ENCODE measurements around the gene GP2.

The GP2 gene

GRCh38 chr16:20334396-20334795 is 7.1 kb upstream of the GP2 start:
- no peak for TF ChIP-seq CTCF (IDR thresholded peaks at IDR 0.05)
- no peaks in the 10 kb centered on the region for H3K36me3 ChIP-seq
- H3K27ac ChIP-seq = no peak overlapping the region
- H3K27me3 ChIP-seq = no peaks in the 10 kb centered on the region
- H3K4me3 ChIP-seq (ENCODE audit: low read depth in 1 of 2, low read length in 1 of 2) = no peak overlapping the region
- H3K9me3 ChIP-seq = no peaks in the 10 kb centered on the region
- H3K4me1 ChIP-seq (ENCODE audit: control insufficient read depth in 1 of 2, insufficient read depth in 1 of 2, low read depth in 1 of 2, low read length in 1 of 2) = no peaks in the 10 kb centered on the region

- H3K9me3 ChIP-seq = no peaks in the 10 kb centered on the region
- no peak overlapping the region for H3K27ac ChIP-seq
- no peaks in the 10 kb centered on the region for H3K4me1 ChIP-seq (ENCODE audit: control insufficient read depth in 1 of 2, insufficient read depth in 1 of 2, low read depth in 1 of 2, low read length in 1 of 2)
- no peaks in the 10 kb centered on the region for H3K27me3 ChIP-seq
- H3K4me3 ChIP-seq (ENCODE audit: low read depth in 1 of 2, low read length in 1 of 2) = no peak overlapping the region
- H3K36me3 ChIP-seq = no peaks in the 10 kb centered on the region
- no peak for TF ChIP-seq CTCF (IDR thresholded peaks at IDR 0.05)
These were observed 5.8 kb upstream of the GP2 start for GRCh38 chr16:20333120-20333519.

GRCh38 chr16:20332411-20332810 is 5.1 kb upstream of the GP2 start:
- Histone ChIP-seq H3K36me3 (no peaks in the 10 kb centered on the region), H3K4me1 (ENCODE audit: control insufficient read depth in 1 of 2, insufficient read depth in 1 of 2, low read depth in 1 of 2, low read length in 1 of 2) (no peaks in the 10 kb centered on the region), H3K9me3 (no peaks in the 10 kb centered on the region), H3K27me3 (no peaks in the 10 kb centered on the region), H3K27ac (no peak overlapping the region), H3K4me3 (ENCODE audit: low read depth in 1 of 2, low read length in 1 of 2) (no peak overlapping the region)
- TF ChIP-seq CTCF (IDR thresholded peaks at IDR 0.05) = no peak

- Histone ChIP-seq H3K36me3 (no peaks in the 10 kb centered on the region), H3K4me3 (ENCODE audit: low read depth in 1 of 2, low read length in 1 of 2) (no peak overlapping the region), H3K4me1 (ENCODE audit: control insufficient read depth in 1 of 2, insufficient read depth in 1 of 2, low read depth in 1 of 2, low read length in 1 of 2) (no peaks in the 10 kb centered on the region), H3K9me3 (no peaks in the 10 kb centered on the region), H3K27me3 (no peaks in the 10 kb centered on the region), H3K27ac (no peak overlapping the region)
- no peak for TF ChIP-seq CTCF (IDR thresholded peaks at IDR 0.05)
These were observed 4.3 kb upstream of the GP2 start for GRCh38 chr16:20331635-20332034.

- no peak overlapping the region for H3K27ac ChIP-seq
- H3K27me3 ChIP-seq = no peaks in the 10 kb centered on the region
- H3K36me3 ChIP-seq = no peaks in the 10 kb centered on the region
- H3K4me1 ChIP-seq (ENCODE audit: control insufficient read depth in 1 of 2, insufficient read depth in 1 of 2, low read depth in 1 of 2, low read length in 1 of 2) = no peaks in the 10 kb centered on the region
- H3K4me3 ChIP-seq (ENCODE audit: low read depth in 1 of 2, low read length in 1 of 2) = no peak overlapping the region
- no peak for TF ChIP-seq CTCF (IDR thresholded peaks at IDR 0.05)
- H3K9me3 ChIP-seq = no peaks in the 10 kb centered on the region
These were observed 2.3 kb upstream of the GP2 start for GRCh38 chr16:20329392-20330138.
